K562 (cell line): ENCODE data around the gene HAUS5. TPM values are rescaled to one million over a fixed set of nuclear protein-coding genes. Genes with fewer than 3 reads are reported as not detected.
A peak's percentile ranks its signal among the peaks of the same experiment; 100 is the strongest.

ENCODE experiments used
- BCL6 ChIP-seq: fragments of 250-450 bp; sonication (Bioruptor Pico); IDR thresholded peaks from 2 replicates; pipeline ENCODE4 v1.4.0; 2020
- BCOR ChIP-seq: fragments of 450-650 bp; IDR thresholded peaks from 2 replicates; pipeline ENCODE4 v1.6.1; 2016
- CEBPG ChIP-seq, 3 experiments: fragments of 200-800 bp in 1 of 3; sonication (Bioruptor generic) in 1 of 3; sonication (generic) in 1 of 3; formaldehyde crosslinking in 1 of 3; IDR thresholded peaks in 2 of 3; conservative IDR thresholded peaks in 1 of 3; 2 replicates each; pipeline versions ENCODE4 v1.6.1 to v1.8.0; 2016 to 2022; ENCODE audit warnings: missing compliant biosample characterization in 2 of 3, missing genetic modification characterization in 2 of 3, mild to moderate bottlenecking in 1 of 3, missing genetic modification reagents in 1 of 3
- E2F3 ChIP-seq: fragments of 250-450 bp; sonication (Bioruptor Pico); IDR thresholded peaks from 2 replicates; pipeline ENCODE4 v1.4.0; 2020; ENCODE audit warnings: mild to moderate bottlenecking
- FOXA3 ChIP-seq, 2 experiments: fragments of 450-650 bp in 1 of 2; sonication (generic) in 1 of 2; formaldehyde crosslinking; IDR thresholded peaks in 1 of 2; conservative IDR thresholded peaks in 1 of 2; 2 replicates each; pipeline versions ENCODE4 v1.4.0 to v1.8.0; 2020 to 2022; ENCODE audit warnings: mild to moderate bottlenecking in 2 of 2, missing genetic modification reagents in 1 of 2
- HMG20A ChIP-seq: fragments of 450-650 bp; formaldehyde crosslinking; conservative IDR thresholded peaks from 2 replicates; pipeline ENCODE4 v1.4.0; 2020; ENCODE audit warnings: mild to moderate bottlenecking, mixed read lengths
- MCM3 ChIP-seq: fragments of 450-650 bp; IDR thresholded peaks from 2 replicates; pipeline ENCODE4 v1.6.1; 2016
- MXI1 ChIP-seq: IDR thresholded peaks from 2 replicates; pipeline ENCODE4 v1.6.1; 2011; ENCODE audit warnings: low read depth, mild to moderate bottlenecking, improper control_type of control experiment, low read length
- NBN ChIP-seq: fragments of 450-650 bp; IDR thresholded peaks from 2 replicates; pipeline ENCODE4 v1.6.1; 2016; ENCODE audit warnings: low read depth, mild to moderate bottlenecking
- NFIX ChIP-seq: fragments of 250-450 bp; sonication (Bioruptor Pico); IDR thresholded peaks from 2 replicates; pipeline ENCODE4 v1.4.0; 2020; ENCODE audit warnings: low read depth, mild to moderate bottlenecking, moderate library complexity
- NFRKB ChIP-seq: fragments of 450-650 bp; IDR thresholded peaks from 2 replicates; pipeline ENCODE4 v1.6.1; 2016; ENCODE audit warnings: low read depth
- NRF1 ChIP-seq, 2 experiments: fragments of 450-650 bp; IDR thresholded peaks in 1 of 2; conservative IDR thresholded peaks in 1 of 2; 2 replicates each; pipeline ENCODE4 v1.6.1; 2014; ENCODE audit warnings: mild to moderate bottlenecking in 2 of 2
- PML ChIP-seq: IDR thresholded peaks from 2 replicates; pipeline ENCODE4 v1.6.1; 2012; ENCODE audit warnings: low read length, inconsistent platforms
- RBM34 ChIP-seq: fragments of 200-400 bp; formaldehyde crosslinking; IDR thresholded peaks from 2 replicates; pipeline ENCODE4 v1.6.1; 2018; ENCODE audit warnings: low read length, borderline replicate concordance; ENCODE audit not compliant: insufficient read depth
- TBP ChIP-seq: optimal IDR thresholded peaks from 2 replicates; pipeline ENCODE3; 2011; ENCODE audit warnings: low read depth, low read length, improper control_type of control experiment
- THRB ChIP-seq: fragments of 450-650 bp; formaldehyde crosslinking; conservative IDR thresholded peaks from 2 replicates; pipeline ENCODE4 v1.4.0; 2022; ENCODE audit warnings: mild to moderate bottlenecking, missing genetic modification characterization
- ZNF143 ChIP-seq: sonication (generic); formaldehyde crosslinking; IDR thresholded peaks from 2 replicates; pipeline ENCODE4 v1.9.0; 2022; ENCODE audit warnings: mild to moderate bottlenecking, missing genetic modification reagents
- ZNF197 ChIP-seq: fragments of 200-800 bp; sonication (Bioruptor generic); IDR thresholded peaks from 2 replicates; pipeline ENCODE4 v1.6.1; 2016; ENCODE audit warnings: low read depth, missing genetic modification characterization, missing compliant biosample characterization
- ZNF324 ChIP-seq: fragments of 250-450 bp; sonication (Bioruptor Pico); IDR thresholded peaks from 2 replicates; pipeline ENCODE4 v1.4.0; 2020; ENCODE audit warnings: mild to moderate bottlenecking
- ZNF668 ChIP-seq: fragments of 250-450 bp; sonication (Bioruptor Pico); IDR thresholded peaks from 2 replicates; pipeline ENCODE4 v1.8.0; 2022; ENCODE audit warnings: mild to moderate bottlenecking, inconsistent platforms
- polyA plus RNA-seq, 8 experiments: library from polyadenylated mRNA; depleted of rRNA in 4 of 8; stranded (reverse) in 5 of 8; unstranded in 3 of 8; fragments of >200 nt; fragmentation: Nextera tagmentation in 2 of 8; fragmentation: Illumina TruSeq in 1 of 8; extraction: Ambion mirVana in 2 of 8; extraction: Trizol in 1 of 8; gene quantifications; 2 replicates each; pipeline versions ENCODE4 v1.2.1 to v1.2.3, GENCODE V29; 2011 to 2014; ENCODE audit warnings: inconsistent platforms in 1 of 8, missing spikeins in 1 of 8
- total RNA-seq, 7 experiments: library from RNA; depleted of rRNA in 6 of 7; stranded (reverse); fragments of >200 nt in 6 of 7; fragmentation: Illumina TruSeq in 2 of 7; extraction: Trizol in 2 of 7; gene quantifications; 2 replicates each; pipeline versions ENCODE4 v1.2.1 to v1.2.3, GENCODE V29; 2011 to 2021; ENCODE audit warnings: low replicate concordance in 1 of 7
- TF ChIP-seq, protein P1 (sequence below): fragments of 250-450 bp; sonication (Bioruptor Pico); IDR thresholded peaks from 2 replicates; pipeline ENCODE4 v1.5.1; 2021; ENCODE audit warnings: mild to moderate bottlenecking
- TF ChIP-seq, protein P2 (sequence below): fragments of 450-650 bp; IDR thresholded peaks from 2 replicates; pipeline ENCODE4 v1.7.0; 2016; ENCODE audit warnings: borderline replicate concordance
- TF ChIP-seq, protein P3 (sequence below): fragments of 450-650 bp; IDR thresholded peaks from 2 replicates; pipeline ENCODE4 v1.6.1; 2017; ENCODE audit warnings: mild to moderate bottlenecking, moderate library complexity

Gene HAUS5
- total and polyA plus RNA-seq, 9 of the 15 experiments (the other 6 are each of a cell fraction or from before 2014, with no cell fraction given), result 3.5 to 41.3 (median 14.2) TPM

GRCh38 chr19:35612559-35613321, at the start of gene HAUS5 (continued):
- TF ChIP-seq, protein P1, sequence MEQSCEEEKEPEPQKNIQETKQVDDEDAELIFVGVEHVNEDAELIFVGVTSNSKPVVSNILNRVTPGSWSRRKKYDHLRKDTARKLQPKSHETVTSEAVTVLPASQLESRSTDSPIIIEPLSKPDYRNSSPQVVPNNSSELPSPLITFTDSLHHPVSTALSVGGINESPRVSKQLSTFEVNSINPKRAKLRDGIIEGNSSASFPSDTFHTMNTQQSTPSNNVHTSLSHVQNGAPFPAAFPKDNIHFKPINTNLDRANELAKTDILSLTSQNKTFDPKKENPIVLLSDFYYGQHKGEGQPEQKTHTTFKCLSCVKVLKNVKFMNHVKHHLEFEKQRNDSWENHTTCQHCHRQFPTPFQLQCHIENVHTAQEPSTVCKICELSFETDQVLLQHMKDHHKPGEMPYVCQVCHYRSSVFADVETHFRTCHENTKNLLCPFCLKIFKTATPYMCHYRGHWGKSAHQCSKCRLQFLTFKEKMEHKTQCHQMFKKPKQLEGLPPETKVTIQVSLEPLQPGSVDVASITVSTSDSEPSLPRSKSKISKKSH, result no peak
- TF ChIP-seq NBN, result peak; percentile 100
- peak; percentile 54 for TF ChIP-seq TBP
- peak; percentile 73 to 80 for TF ChIP-seq NRF1 (conservative IDR thresholded peaks at IDR 0.05 in 1 of 2, IDR thresholded peaks at IDR 0.05 in 1 of 2)
- 0 out of 2 replicates have a peak, but pooled peaks have one; percentile 18 for TF ChIP-seq ZNF324
- no peak for TF ChIP-seq RBM34
- TF ChIP-seq ZNF668 (CRISPR knock-in tag), result no peak
- TF ChIP-seq BCL6 (CRISPR knock-in tag), result 0 out of 2 replicates have a peak, but pooled peaks have one; percentile 42
- TF ChIP-seq FOXA3 (CRISPR knock-in tag; conservative IDR thresholded peaks at IDR 0.05 in 1 of 2, IDR thresholded peaks at IDR 0.05 in 1 of 2), result 0 out of 4 replicates have a peak, but pooled peaks of 1 of the 2 experiments have one; percentile 24
- TF ChIP-seq THRB (CRISPR knock-in tag), result 0 out of 2 replicates have a peak, but pooled peaks have one; percentile 50
- TF ChIP-seq, protein P2, sequence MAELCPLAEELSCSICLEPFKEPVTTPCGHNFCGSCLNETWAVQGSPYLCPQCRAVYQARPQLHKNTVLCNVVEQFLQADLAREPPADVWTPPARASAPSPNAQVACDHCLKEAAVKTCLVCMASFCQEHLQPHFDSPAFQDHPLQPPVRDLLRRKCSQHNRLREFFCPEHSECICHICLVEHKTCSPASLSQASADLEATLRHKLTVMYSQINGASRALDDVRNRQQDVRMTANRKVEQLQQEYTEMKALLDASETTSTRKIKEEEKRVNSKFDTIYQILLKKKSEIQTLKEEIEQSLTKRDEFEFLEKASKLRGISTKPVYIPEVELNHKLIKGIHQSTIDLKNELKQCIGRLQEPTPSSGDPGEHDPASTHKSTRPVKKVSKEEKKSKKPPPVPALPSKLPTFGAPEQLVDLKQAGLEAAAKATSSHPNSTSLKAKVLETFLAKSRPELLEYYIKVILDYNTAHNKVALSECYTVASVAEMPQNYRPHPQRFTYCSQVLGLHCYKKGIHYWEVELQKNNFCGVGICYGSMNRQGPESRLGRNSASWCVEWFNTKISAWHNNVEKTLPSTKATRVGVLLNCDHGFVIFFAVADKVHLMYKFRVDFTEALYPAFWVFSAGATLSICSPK, result no peak
- TF ChIP-seq, protein P3, sequence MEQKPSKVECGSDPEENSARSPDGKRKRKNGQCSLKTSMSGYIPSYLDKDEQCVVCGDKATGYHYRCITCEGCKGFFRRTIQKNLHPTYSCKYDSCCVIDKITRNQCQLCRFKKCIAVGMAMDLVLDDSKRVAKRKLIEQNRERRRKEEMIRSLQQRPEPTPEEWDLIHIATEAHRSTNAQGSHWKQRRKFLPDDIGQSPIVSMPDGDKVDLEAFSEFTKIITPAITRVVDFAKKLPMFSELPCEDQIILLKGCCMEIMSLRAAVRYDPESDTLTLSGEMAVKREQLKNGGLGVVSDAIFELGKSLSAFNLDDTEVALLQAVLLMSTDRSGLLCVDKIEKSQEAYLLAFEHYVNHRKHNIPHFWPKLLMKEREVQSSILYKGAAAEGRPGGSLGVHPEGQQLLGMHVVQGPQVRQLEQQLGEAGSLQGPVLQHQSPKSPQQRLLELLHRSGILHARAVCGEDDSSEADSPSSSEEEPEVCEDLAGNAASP, result no peak
- 0 out of 2 replicates have a peak, but pooled peaks have one; percentile 2 for TF ChIP-seq BCOR
- TF ChIP-seq NFIX (CRISPR knock-in tag), result peak; percentile 61
- no peak for TF ChIP-seq ZNF197 (CRISPR knock-in tag)
- peak; percentile 79 for TF ChIP-seq PML
- 0 out of 2 replicates have a peak, but pooled peaks have one; percentile 20 for TF ChIP-seq ZNF143 (CRISPR knock-in tag)
- peak; percentile 32; the same call in 1 of the 2 replicates for TF ChIP-seq CEBPG (CRISPR knock-in tag; IDR thresholded peaks at IDR 0.05)
- no peak for TF ChIP-seq CEBPG (tag; conservative IDR thresholded peaks at IDR 0.05 in 1 of 2, IDR thresholded peaks at IDR 0.05 in 1 of 2)
- peak; percentile 57; the same call in 1 of the 2 replicates for TF ChIP-seq NFRKB
- no peak for TF ChIP-seq MCM3
- no peak for TF ChIP-seq MXI1
- peak; percentile 97 for TF ChIP-seq E2F3 (CRISPR knock-in tag)
- TF ChIP-seq HMG20A, result no peak
